ENCODE measurements around the gene MED22.

Gene MED22

DNA sequence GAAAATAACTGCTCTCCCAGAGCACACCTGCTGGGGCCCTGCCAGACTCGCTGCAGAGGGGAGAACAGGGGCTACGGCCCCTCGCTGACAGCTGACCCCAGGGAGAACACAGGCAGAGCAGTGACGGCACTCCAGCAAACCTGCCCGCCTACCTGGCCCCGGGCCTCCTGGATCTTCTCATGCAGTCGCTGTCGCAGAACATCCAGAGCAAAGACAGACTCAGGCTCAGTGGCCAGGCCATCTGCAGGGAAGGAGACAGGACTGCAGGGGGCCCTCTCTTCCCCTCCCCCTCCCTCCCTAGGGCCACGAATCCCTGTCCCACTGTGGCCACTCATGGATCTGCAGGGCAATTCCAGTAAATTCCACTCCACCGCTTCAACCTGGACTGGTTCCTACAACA, 14.4 kb downstream of the MED22 start:
- TF ChIP-seq, protein P1, sequence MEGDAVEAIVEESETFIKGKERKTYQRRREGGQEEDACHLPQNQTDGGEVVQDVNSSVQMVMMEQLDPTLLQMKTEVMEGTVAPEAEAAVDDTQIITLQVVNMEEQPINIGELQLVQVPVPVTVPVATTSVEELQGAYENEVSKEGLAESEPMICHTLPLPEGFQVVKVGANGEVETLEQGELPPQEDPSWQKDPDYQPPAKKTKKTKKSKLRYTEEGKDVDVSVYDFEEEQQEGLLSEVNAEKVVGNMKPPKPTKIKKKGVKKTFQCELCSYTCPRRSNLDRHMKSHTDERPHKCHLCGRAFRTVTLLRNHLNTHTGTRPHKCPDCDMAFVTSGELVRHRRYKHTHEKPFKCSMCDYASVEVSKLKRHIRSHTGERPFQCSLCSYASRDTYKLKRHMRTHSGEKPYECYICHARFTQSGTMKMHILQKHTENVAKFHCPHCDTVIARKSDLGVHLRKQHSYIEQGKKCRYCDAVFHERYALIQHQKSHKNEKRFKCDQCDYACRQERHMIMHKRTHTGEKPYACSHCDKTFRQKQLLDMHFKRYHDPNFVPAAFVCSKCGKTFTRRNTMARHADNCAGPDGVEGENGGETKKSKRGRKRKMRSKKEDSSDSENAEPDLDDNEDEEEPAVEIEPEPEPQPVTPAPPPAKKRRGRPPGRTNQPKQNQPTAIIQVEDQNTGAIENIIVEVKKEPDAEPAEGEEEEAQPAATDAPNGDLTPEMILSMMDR (IDR thresholded peaks at IDR 0.05): no peak
- H3K4me3 Mint-ChIP-seq: no peak overlapping the region
- DNase-seq: no peak
- peaks cover 8% of the 10 kb centered on the region for H3K9me3 Mint-ChIP-seq
- H3K27ac Mint-ChIP-seq: no peak overlapping the region
- H3K36me3 Mint-ChIP-seq (ENCODE audit: low read depth): peaks cover 61% of the 10 kb centered on the region
- H3K27me3 Mint-ChIP-seq (ENCODE audit: low read depth, poor library complexity): peaks cover 5% of the 10 kb centered on the region
- H3K4me1 Mint-ChIP-seq: peaks cover 25% of the 10 kb centered on the region

DNA sequence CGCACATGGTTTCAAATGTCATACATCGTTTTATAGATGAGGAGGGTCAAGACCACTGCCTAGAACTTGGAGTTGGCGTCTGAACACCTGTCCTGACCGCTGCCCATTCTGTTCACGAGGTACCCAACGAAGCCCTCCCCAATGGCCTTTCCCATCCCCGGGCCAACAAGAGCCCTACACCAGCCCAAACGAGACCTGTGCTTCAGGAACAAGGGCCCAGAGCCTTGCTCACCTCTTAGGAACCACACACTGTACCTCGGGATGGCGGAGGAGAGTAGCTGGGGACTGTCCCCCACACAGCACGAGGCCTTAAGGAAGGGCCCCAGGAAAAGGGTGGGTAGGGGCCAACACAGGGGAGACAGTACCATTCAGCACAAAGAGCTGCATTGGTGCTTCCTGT, 14.9 kb downstream of the MED22 start:
- peaks cover 25% of the 10 kb centered on the region for H3K4me1 Mint-ChIP-seq
- no peak overlapping the region for H3K27ac Mint-ChIP-seq
- no peak overlapping the region for H3K4me3 Mint-ChIP-seq
- peaks cover 13% of the 10 kb centered on the region for H3K9me3 Mint-ChIP-seq
- DNase-seq: no peak
- H3K27me3 Mint-ChIP-seq (ENCODE audit: low read depth, poor library complexity): peaks cover 6% of the 10 kb centered on the region
- peaks cover 64% of the 10 kb centered on the region for H3K36me3 Mint-ChIP-seq (ENCODE audit: low read depth)
- TF ChIP-seq, protein P1 (IDR thresholded peaks at IDR 0.05): no peak

DNA sequence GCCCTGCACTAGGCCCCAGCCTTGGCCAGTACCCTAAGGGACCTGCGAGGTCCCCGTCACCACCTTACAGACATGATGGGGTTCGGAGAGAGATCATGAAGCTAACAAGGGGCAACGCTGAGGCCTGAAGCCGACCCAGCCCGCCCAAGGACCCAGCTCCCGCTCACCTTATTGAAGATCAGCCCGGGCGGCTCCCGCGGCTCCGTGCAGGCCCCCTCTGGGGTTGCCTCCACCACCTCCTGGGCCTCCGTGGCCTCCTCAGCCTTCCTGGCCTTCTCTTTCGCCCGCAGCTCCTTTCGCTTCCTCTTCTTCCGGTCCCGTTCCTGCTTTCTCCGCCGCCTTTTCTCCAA, 15.6 kb downstream of the MED22 start:
- Mint-ChIP-seq H3K36me3 (ENCODE audit: low read depth) (peaks cover 69% of the 10 kb centered on the region), H3K9me3 (peaks cover 18% of the 10 kb centered on the region), H3K4me1 (peaks cover 20% of the 10 kb centered on the region), H3K4me3 (no peak overlapping the region), H3K27me3 (ENCODE audit: low read depth, poor library complexity) (peaks cover 6% of the 10 kb centered on the region), H3K27ac (no peak overlapping the region)
- TF ChIP-seq, protein P1 (IDR thresholded peaks at IDR 0.05): no peak
- no peak for DNase-seq

DNA sequence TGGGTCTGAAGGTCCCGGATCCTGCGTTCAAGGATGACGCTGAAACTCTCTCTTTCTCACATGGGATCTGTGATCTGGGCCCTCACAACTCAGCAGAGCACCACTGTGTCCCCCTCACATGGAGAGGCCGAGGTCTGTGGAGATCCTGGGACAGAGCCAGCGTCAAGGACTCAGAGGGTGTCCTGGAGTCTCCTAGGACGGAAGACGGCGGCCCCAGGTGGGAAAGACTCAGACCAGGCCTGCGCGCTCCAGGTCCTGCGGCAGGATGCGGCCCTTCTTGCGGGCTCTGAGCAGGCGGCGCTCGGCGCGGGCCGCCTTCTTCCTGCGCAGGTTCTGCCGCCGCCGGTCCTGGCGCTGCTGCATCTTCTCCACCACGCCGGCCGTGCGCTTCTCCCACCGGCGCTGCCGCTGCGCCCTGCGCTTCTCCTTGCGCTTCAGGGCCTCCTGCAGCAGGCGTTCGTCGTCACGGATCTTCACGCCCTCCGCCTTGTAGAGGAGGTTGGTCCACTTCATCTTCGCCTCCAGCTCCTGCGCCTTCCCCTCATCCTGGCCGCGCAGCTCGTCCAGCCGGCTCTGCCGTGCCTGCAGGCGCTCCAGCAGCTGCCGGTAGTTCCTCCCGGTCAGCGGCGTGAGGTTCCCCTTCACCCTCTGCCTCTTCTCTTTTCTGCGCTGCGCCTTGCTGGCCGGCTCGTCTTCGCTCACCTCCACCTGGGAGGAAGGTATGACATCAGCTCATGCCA, 16.1 kb downstream of the MED22 start:
- Mint-ChIP-seq H3K27me3 (ENCODE audit: low read depth, poor library complexity) (peaks cover 9% of the 10 kb centered on the region), H3K4me3 (no peak overlapping the region), H3K9me3 (peaks cover 20% of the 10 kb centered on the region), H3K36me3 (ENCODE audit: low read depth) (peaks cover 70% of the 10 kb centered on the region), H3K4me1 (peaks cover 20% of the 10 kb centered on the region), H3K27ac (no peak overlapping the region)
- TF ChIP-seq, protein P1 (IDR thresholded peaks at IDR 0.05): no peak
- no peak for DNase-seq

DNA sequence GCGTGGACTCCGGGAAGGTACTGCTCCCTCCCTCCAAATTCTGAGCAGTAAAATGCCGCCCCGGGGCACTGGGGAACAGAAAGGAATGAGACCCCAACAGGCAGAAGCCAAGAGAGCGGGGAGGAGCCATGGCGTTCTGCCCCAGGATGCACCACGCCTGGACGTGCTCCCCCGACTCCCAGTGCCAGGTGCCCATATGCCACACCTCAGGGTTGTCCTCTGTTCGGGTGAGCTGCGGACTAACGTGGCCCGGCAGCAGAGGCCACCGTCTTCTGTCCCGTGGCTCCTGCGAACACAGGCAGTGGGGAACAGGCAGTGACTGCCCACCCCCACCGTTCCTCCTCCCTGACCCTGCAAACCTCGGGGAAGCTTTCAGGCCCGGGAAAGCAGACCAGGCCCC, 16.7 kb downstream of the MED22 start:
- Mint-ChIP-seq H3K9me3 (peaks cover 20% of the 10 kb centered on the region), H3K4me1 (peaks cover 15% of the 10 kb centered on the region), H3K4me3 (no peak overlapping the region), H3K27me3 (ENCODE audit: low read depth, poor library complexity) (peaks cover 9% of the 10 kb centered on the region), H3K27ac (no peak overlapping the region), H3K36me3 (ENCODE audit: low read depth) (peaks cover 70% of the 10 kb centered on the region)
- TF ChIP-seq, protein P1 (IDR thresholded peaks at IDR 0.05): no peak
- no peak for DNase-seq

Measured in nephron progenitor cell (in vitro differentiated cells).